Epithelial cell of proximal tubule (primary cell): ENCODE data around the gene ARRB1. TPM values are rescaled to one million over a fixed set of nuclear protein-coding genes. Genes with fewer than 3 reads are reported as not detected.

Experiments
- DNase-seq: peaks from one replicate; pipeline ENCODE4 v3.0.0-alpha.2; 2011; ENCODE audit warnings: low read depth
- H3K4me3 ChIP-seq: 2 replicates; pipeline ENCODE4 v1.5.1; 2011; ENCODE audit warnings: low read depth, mild to moderate bottlenecking, low read length
- total RNA-seq: library from RNA; depleted of rRNA; stranded (reverse); fragments of >200 nt; gene quantifications from 2 replicates; pipeline ENCODE4 v1.2.3, GENCODE V29; 2015
- TF ChIP-seq, protein P1 (sequence below): conservative IDR thresholded peaks from 2 replicates; pipeline ENCODE4 v1.5.1; 2012; ENCODE audit warnings: low read depth, mild to moderate bottlenecking, low read length

ARRB1 gene
- total RNA-seq, 1 donor from 2014 or later: 13.8 TPM

DNA sequence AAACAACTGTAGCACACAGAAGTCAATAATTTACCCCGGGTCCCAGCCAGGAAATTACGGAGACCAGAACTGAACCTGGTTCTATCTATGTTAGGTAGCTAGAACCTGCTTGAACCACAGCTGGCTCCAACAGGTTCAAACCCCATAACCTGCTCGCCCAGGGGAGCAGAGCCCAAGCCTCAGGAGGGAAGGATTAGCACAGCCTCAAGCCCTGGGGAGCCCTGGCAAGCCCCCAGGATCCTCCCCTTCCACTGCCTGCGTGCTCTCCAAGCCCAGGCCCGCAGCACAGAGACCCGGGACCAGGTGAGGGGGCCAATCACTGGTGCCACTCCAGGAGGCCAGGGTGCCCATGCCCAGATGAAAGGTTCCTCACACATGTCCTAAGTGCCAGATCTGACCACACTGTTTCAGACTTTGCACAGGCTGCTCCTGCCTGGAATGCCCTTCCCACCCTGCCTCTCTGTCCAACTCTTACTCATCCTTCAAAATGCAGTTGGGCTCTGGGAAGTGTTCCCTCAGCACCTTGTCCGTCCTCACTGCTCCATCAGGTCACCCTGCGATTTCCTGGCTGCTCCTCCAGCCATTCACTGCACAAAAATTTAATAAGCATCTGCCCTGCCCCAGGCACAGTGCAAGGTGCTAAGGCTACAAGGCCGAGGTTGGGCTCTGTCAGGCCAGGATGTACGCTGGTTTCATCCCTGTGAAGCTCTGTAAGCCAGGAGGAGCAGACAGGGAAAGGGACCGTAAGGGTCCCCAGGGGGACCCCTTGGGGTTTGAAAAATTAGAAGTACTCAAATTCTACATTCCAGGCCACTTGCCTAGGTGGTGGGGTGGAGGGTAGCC is 32.2 kb downstream of the ARRB1 start:
- no peak for DNase-seq
- no peak overlapping the region for H3K4me3 ChIP-seq
- TF ChIP-seq, protein P1, sequence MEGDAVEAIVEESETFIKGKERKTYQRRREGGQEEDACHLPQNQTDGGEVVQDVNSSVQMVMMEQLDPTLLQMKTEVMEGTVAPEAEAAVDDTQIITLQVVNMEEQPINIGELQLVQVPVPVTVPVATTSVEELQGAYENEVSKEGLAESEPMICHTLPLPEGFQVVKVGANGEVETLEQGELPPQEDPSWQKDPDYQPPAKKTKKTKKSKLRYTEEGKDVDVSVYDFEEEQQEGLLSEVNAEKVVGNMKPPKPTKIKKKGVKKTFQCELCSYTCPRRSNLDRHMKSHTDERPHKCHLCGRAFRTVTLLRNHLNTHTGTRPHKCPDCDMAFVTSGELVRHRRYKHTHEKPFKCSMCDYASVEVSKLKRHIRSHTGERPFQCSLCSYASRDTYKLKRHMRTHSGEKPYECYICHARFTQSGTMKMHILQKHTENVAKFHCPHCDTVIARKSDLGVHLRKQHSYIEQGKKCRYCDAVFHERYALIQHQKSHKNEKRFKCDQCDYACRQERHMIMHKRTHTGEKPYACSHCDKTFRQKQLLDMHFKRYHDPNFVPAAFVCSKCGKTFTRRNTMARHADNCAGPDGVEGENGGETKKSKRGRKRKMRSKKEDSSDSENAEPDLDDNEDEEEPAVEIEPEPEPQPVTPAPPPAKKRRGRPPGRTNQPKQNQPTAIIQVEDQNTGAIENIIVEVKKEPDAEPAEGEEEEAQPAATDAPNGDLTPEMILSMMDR: no peak

DNA sequence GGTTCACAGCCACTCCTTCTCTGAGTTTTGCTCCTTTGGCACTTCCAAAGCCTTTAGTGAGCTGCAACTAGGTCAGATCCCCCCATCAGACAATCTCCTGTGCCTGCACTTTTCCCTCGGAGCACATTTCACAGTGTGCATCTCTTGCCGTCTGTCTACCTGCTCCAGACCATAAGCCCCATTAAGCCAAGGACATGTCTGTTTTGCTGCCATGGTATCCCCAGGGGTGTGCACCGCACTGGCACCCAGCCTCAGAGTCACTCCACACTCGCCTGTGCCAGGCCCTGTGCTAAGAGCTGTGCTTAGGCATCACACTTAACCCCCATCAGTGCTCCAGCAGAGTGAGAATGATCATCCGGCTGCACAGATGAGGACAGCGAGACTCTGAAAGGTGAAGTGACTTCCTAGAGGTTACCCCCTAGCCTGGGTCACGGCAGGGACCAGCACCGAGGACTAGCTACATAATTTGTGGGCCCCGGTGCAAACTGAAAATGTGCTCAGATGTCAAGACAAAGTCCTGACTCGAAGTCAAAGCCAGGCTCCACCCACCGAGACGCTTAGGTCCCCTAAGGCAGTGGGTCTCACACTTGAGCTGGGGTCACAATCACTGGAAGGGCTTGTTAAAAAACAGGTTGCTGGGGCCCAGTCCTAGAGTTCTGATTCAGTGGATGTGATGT is 33.9 kb downstream of the ARRB1 start:
- TF ChIP-seq, protein P1: no peak

DNA sequence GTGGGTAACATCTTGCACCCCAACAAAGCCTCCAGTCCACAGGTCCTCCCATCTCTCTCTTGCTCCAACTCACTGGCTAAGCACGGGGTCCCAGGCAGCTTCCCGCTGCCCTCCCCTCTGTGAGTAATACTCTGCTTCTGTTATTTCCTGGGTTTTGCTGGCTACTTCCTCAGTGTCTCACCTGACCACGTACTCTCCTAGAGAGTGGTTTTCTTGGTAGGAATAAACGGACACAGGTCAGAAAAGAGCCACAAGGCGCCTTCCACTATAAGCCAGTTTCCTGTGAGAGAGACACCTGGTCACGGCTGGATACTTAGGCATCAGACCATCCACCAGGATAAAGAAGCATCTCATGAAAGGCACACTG is 36.0 kb downstream of the ARRB1 start:
- TF ChIP-seq, protein P1: no peak
- no peak overlapping the region for H3K4me3 ChIP-seq
- no peak for DNase-seq

More for the DNA sequence above, 33.9 kb downstream of the ARRB1 start:
- no peak overlapping the region for H3K4me3 ChIP-seq
- DNase-seq: no peak

DNA sequence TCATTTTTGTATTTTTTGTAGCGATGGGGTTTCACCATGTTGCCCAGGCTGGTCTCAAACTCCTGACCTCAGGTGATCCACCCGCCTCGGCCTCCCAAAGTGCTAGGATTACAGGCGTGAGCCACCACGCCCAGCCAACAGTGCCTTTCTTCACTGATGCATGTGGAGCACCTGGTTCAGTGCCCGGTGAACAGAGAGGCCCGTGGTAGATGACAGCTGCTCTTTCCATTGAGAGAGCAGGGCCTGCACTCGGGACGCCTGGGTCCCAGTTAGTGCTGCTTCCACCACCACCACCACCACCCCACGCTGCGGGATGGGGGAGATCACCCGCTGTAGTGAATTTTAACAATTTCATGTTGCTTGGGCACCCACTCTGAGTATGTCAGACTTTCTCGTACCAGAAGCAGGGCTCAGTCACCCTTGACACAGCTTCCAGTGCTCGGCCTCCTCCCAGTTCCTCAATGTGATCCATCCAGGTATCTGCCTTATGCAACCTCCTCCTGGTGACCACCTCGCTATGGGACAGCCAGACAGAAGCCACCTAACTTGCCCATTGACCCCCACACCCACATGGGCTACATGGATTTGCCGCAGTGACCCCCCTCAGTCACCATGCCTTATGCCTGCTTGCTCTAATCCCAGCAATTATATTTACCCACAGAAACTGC is 36.6 kb downstream of the ARRB1 start:
- H3K4me3 ChIP-seq: no peak overlapping the region
- TF ChIP-seq, protein P1: no peak
- DNase-seq: no peak

DNA sequence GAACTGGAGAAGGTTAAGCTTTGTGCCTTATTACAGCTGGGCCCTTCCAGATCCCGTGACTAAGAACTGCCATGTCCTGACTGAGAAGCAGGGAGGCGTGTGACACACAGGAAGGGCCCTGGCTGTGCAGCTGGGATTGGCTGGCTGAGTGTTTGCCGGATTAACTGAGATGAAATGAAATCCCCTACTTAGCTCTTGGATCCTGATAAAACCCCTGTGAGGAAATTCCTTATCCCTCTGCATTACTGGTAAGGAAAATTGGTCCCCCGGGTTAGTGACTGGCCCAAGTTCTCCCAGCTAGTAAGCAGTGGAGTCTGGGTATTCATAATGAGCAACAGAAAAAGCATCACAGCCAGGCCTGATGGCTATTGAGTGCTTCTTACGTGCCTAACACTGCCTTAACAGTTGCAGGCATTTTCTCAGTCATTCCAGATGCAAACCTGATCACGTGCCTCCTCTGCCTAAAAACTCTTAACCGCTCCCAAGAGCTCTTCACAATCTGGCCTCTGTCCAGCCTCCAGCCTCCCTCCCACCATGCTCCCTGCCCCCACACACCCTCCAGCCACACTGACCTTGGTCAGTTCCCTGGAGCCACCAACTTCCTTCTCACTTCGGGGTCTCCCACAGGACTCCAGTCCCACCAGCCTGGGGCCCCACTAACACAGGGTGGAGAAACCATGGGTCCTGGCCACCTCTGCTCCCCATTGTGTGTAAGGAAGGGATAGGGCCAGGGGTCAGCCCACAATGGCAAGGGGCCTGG is 37.8 kb downstream of the ARRB1 start:
- DNase-seq: no peak
- no peak overlapping the region for H3K4me3 ChIP-seq
- TF ChIP-seq, protein P1: no peak

DNA sequence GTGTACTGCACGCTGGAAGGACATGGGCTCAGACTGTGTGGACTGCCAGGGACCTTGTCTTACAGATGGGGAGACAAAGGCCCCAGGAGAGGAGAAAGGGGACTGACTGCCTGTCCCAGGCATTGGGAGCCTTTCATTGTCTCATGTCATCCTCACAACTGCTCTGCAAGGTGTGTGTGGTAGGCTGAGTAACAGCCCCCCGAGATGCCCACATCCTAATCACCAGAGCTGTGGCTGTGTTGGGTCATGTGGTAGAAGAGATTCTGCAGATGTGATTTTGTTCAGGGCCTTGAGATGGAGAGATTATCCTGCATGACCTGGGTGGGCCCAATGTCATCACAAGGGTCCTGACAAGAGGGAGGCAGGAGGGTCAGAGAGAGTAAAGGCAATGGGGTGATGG is 39.1 kb downstream of the ARRB1 start:
- no peak overlapping the region for H3K4me3 ChIP-seq
- DNase-seq: no peak
- TF ChIP-seq, protein P1: no peak
